GM12864 (cell line): ENCODE measurements around the gene SAV1.

Experiments used
- DNase-seq: peaks from one replicate; pipeline ENCODE4 v3.0.0-alpha.2; 2011; ENCODE audit warnings: low read depth
- H3K4me3 ChIP-seq: 2 replicates; pipeline ENCODE4 v1.5.1; 2011; ENCODE audit warnings: mild to moderate bottlenecking, low read depth, low read length, control low read depth
- TF ChIP-seq, protein P1 (sequence below): IDR thresholded peaks from 2 replicates; pipeline ENCODE4 v1.5.1; 2011; ENCODE audit warnings: low read depth, mild to moderate bottlenecking, moderate library complexity, low read length, control low read depth, inconsistent platforms; ENCODE audit errors: missing control alignments

SAV1 gene

DNA sequence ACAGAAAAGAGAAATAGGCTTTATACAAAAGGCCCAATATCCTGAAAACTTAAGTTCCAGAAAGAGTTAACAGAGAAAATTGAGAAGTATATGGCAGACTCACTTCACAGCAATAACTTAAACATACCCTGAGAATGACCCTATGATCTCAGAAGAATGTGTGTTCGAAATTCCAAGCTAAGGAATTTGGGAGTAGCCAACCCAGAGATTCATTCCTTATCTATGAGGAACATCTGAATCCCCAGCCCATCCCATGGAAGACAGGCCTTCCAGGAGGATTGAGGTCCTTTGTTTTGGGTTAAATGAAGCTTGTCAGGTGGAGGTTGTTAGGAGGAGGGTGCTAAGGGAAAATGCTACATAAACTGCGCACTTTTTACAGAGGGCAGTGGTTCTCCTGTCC is 7.5 kb upstream of the SAV1 start:
- DNase-seq = no peak
- TF ChIP-seq, protein P1, sequence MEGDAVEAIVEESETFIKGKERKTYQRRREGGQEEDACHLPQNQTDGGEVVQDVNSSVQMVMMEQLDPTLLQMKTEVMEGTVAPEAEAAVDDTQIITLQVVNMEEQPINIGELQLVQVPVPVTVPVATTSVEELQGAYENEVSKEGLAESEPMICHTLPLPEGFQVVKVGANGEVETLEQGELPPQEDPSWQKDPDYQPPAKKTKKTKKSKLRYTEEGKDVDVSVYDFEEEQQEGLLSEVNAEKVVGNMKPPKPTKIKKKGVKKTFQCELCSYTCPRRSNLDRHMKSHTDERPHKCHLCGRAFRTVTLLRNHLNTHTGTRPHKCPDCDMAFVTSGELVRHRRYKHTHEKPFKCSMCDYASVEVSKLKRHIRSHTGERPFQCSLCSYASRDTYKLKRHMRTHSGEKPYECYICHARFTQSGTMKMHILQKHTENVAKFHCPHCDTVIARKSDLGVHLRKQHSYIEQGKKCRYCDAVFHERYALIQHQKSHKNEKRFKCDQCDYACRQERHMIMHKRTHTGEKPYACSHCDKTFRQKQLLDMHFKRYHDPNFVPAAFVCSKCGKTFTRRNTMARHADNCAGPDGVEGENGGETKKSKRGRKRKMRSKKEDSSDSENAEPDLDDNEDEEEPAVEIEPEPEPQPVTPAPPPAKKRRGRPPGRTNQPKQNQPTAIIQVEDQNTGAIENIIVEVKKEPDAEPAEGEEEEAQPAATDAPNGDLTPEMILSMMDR = no peak
- no peak overlapping the region for H3K4me3 ChIP-seq

DNA sequence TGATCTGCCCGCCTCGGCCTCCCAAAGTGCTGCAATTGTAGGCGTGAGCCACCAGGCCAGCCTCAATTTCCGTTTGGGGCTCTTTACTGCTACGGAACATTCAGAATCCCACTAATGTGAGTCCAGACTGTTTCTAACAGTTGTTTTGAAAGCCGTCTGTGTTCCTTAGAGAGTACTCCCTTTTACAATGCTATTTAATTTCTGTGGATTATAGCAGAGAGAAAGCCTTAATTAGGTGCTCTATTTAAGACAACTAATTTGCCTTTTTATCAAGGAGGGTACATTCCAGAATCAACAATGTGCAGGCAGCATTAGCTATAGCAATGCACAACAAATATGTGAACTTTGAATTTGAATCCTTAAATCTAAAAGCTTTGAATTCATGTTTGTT is 2.8 kb upstream of the SAV1 start:
- TF ChIP-seq, protein P1 = no peak
- no peak overlapping the region for H3K4me3 ChIP-seq
- no peak for DNase-seq

DNA sequence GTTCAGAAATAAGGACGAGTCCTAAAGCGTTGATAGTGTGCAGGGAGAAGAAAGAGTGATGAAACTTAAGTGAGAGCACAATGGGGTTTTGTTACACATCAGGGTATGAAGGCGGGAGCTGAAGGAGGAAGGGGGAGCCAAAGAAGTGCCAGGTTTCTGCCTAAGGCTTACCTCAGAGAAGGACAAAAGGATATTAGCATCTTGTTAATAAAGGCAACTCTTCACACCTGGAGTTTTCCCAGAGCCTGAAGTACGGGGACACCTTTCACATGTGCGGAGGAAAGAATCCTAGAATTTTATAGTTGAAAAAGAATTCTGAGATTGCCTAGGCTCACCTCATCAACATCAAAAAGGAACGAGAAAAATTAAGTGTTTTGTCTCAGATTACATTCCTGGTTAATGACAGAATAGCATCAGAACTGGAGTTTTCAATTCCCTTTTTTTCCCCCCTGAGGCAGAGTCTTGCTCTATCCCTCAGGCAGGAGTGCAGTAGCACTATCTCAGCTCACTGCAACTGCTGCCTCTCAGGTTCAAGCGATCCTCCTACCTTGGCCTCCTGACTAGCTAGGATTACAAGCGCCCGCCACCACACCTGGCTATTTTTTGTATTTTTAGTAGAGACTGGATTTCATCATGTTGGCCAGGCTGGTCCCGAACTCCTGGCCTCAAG is 2.2 kb upstream of the SAV1 start:
- H3K4me3 ChIP-seq = no peak overlapping the region
- no peak for DNase-seq
- TF ChIP-seq, protein P1 = no peak

DNA sequence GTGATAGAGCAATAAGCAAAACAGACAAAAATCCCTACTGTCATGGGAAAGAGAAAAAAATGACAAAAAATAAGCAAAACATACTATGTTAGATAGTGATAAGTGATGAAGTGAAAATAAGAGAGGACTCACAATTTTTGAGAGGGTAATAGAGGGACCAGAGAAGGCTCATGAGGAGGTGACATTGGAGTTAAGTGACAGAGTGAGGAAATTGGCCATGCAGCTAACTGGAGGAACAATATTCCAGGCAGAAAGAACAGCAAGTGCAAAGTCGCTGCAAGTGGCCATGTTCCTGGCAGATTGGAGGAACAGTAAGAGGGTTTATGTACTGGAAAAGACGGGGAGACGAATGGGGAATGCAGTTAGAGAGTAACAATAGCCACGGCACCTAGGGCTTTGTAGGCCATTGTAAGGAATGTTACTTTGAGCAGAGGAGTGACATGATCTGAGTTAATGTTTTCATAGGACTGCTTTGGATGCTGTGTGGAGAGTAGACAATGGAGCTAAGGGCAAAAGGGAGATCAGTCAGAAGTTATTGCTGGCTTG is 1.4 kb upstream of the SAV1 start:
- DNase-seq = no peak
- TF ChIP-seq, protein P1 = no peak
- H3K4me3 ChIP-seq = no peak overlapping the region

DNA sequence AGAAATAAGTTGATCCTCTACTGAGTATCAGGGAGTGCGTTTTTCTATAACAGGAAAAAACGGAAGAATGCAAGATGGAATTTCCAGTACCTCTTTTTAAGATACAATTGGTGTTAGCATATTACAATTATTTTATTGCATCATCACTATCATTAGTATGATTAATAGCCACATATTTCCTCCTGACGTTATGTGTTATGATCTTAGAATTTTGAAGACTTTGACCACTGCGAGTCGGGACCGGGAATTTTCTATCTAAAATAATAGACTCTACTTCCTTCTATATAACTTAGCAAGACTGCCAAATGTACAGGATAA is 679 bp upstream of the SAV1 start:
- DNase-seq = no peak
- H3K4me3 ChIP-seq = peak overlapping the region; percentile 75; the same call in 1 of the 2 replicates
- TF ChIP-seq, protein P1 = no peak

DNA sequence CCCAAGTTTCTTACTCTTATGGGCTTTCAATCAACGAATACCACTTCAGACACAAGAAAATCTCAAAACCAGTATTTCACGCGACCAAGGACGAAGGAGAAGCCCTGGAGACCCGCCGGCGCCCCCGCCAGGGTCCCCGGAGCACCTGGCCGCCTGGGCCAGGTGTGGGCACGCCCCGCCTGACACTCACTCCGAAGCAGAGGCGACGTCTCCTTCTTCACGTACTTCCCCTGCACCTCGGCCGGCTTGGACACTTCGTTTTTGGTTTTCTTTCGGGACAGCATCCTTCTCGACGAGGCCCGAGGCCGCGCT is 466 bp downstream of the SAV1 start:
- TF ChIP-seq, protein P1 = no peak
- H3K4me3 ChIP-seq = peak overlapping the region; percentile 75
- DNase-seq = no peak
